Breast epithelium (tissue), 3 donors: ENCODE results near the gene CACNB2.

ENCODE experiments used
- CTCF ChIP-seq, 3 donors: fragments of 450-650 bp; IDR thresholded peaks; one replicate each; pipeline ENCODE4 v1.5.1; 2016 to 2017; ENCODE audit warnings: antibody characterized with exemption in 3 of 3, mild to moderate bottlenecking in 3 of 3, moderate library complexity in 3 of 3
- POLR2A ChIP-seq: fragments of 450-650 bp; IDR thresholded peaks from one replicate; pipeline ENCODE4 v1.6.1; 2016; ENCODE audit warnings: antibody characterized with exemption, mild to moderate bottlenecking, moderate library complexity
- POLR2AphosphoS5 ChIP-seq, 3 donors: sonication (generic); formaldehyde crosslinking; IDR thresholded peaks; one replicate each; pipeline ENCODE4 v1.6.1; 2017; ENCODE audit warnings: antibody characterized with exemption in 3 of 3

GRCh38 chr10:18323916-18324315, 183.7 kb downstream of the CACNB2 start:
- no peak for TF ChIP-seq CTCF (IDR thresholded peaks at IDR 0.05)
- no peak for TF ChIP-seq POLR2A
- TF ChIP-seq POLR2AphosphoS5 (IDR thresholded peaks at IDR 0.05) = no peak
